ENCODE data around the gene DAB2IP. TPM values are rescaled to one million over a fixed set of nuclear protein-coding genes. Genes with fewer than 3 reads are reported as not detected.

DAB2IP gene
- total and polyA plus RNA-seq, 2 of the 4 experiments (the other 2 are of a cell fraction), result 5.6 to 17.2 TPM

- no peak overlapping the region for H4K8ac ChIP-seq (ENCODE audit: low read depth in 2 of 2, low read length in 2 of 2)
- H2AK9ac ChIP-seq (replicated peaks; ENCODE audit: low read depth, low read length, poor library complexity), result no peak overlapping the region
- in situ Hi-C loops (cut with MboI; ENCODE audit: low sequenced_read_pairs) (no loop called here), dilution Hi-C loops (cut with HindIII; ENCODE audit: low sequenced_read_pairs, unreplicated experiment) (no loop called here), intact Hi-C loops (cut with micrococcal nuclease) (no loop called here)
- no peak overlapping the region for H2BK5ac ChIP-seq (ENCODE audit: low read depth, low read length, poor library complexity, severe bottlenecking)
- no TSS peak for BruUV-seq (replicated peaks)
- no peak overlapping the region for H3K14ac ChIP-seq (replicated peaks; ENCODE audit: low read depth, low read length)
- H2AK5ac ChIP-seq (ENCODE audit: low read depth, low read length), result peak overlapping the region; percentile 23; the same call in 1 of the 2 replicates
- no peak overlapping the region for H4K91ac ChIP-seq (ENCODE audit: insufficient read depth, low read depth, low read length)
- H3K56ac ChIP-seq (ENCODE audit: extremely low read depth, insufficient read depth, low read length), result no peak overlapping the region
- ChIA-PET CTCF (no interaction called here), POLR2A (ENCODE audit: unreplicated experiment) (no interaction called here)
- no peak overlapping the region for H3K27ac ChIP-seq (ENCODE audit: insufficient read depth, low read length)
- no peak overlapping the region for H2BK20ac ChIP-seq (ENCODE audit: low read depth, low read length)
- H3K4ac ChIP-seq (ENCODE audit: low read depth, low read length), result no peak overlapping the region
- no peak overlapping the region for H3K4me2 ChIP-seq (ENCODE audit: low read depth, low read length)
- H3K27me3 ChIP-seq (ENCODE audit: control insufficient read depth, insufficient read depth, low read length), result no peaks in the 10 kb centered on the region
- DNase-seq (no peak), ATAC-seq (ENCODE audit: low read depth) (no peak)
- no peak overlapping the region for H3K23ac ChIP-seq (ENCODE audit: low read depth, low read length)
- peaks cover 4% of the 10 kb centered on the region; the same call in 1 of the 2 replicates for H3K36me3 ChIP-seq (ENCODE audit: control insufficient read depth, insufficient read depth, low read length)
- no peak overlapping the region for H3K9ac ChIP-seq (ENCODE audit: low read depth, low read length)
- TF ChIP-seq CEBPB (IDR thresholded peaks at IDR 0.05; ENCODE audit: low read depth, low read length), result no peak
- no peak for TF ChIP-seq ELK1 (IDR thresholded peaks at IDR 0.05; ENCODE audit: borderline replicate concordance, low read depth, low read length)
- no peak for TF ChIP-seq RCOR1 (IDR thresholded peaks at IDR 0.05; ENCODE audit: insufficient replicate concordance, low read length)
- TF ChIP-seq MAZ (IDR thresholded peaks at IDR 0.05; ENCODE audit: borderline replicate concordance, low read depth, low read length), result no peak
- no peak for TF ChIP-seq FOS (IDR thresholded peaks at IDR 0.05; ENCODE audit: low read depth, low read length)
- TF ChIP-seq SMC3 (IDR thresholded peaks at IDR 0.05; ENCODE audit: low read depth, low read length), result no peak
- TF ChIP-seq CHD1 (IDR thresholded peaks at IDR 0.05; ENCODE audit: low read depth, low read length), result no peak
- TF ChIP-seq, protein P1, sequence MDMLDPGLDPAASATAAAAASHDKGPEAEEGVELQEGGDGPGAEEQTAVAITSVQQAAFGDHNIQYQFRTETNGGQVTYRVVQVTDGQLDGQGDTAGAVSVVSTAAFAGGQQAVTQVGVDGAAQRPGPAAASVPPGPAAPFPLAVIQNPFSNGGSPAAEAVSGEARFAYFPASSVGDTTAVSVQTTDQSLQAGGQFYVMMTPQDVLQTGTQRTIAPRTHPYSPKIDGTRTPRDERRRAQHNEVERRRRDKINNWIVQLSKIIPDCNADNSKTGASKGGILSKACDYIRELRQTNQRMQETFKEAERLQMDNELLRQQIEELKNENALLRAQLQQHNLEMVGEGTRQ (IDR thresholded peaks at IDR 0.05; ENCODE audit: low read depth, low read length), result no peak
- TF ChIP-seq BHLHE40 (IDR thresholded peaks at IDR 0.05; ENCODE audit: low read depth, low read length), result no peak
- TF ChIP-seq MXI1 (IDR thresholded peaks at IDR 0.05; ENCODE audit: borderline replicate concordance, low read depth, low read length), result no peak
- no peak for TF ChIP-seq POLR2A (IDR thresholded peaks at IDR 0.05; ENCODE audit: low read depth, low read length)
- no peak for TF ChIP-seq RAD21 (IDR thresholded peaks at IDR 0.05; ENCODE audit: low read length)
- no peak for TF ChIP-seq MAFK (IDR thresholded peaks at IDR 0.05; ENCODE audit: low read depth, low read length)
- TF ChIP-seq RFX5 (IDR thresholded peaks at IDR 0.05; ENCODE audit: low read depth, low read length), result no peak
- no peak for TF ChIP-seq NFE2L2 (IDR thresholded peaks at IDR 0.05; ENCODE audit: low read depth, low read length)
- TF ChIP-seq, protein P2, sequence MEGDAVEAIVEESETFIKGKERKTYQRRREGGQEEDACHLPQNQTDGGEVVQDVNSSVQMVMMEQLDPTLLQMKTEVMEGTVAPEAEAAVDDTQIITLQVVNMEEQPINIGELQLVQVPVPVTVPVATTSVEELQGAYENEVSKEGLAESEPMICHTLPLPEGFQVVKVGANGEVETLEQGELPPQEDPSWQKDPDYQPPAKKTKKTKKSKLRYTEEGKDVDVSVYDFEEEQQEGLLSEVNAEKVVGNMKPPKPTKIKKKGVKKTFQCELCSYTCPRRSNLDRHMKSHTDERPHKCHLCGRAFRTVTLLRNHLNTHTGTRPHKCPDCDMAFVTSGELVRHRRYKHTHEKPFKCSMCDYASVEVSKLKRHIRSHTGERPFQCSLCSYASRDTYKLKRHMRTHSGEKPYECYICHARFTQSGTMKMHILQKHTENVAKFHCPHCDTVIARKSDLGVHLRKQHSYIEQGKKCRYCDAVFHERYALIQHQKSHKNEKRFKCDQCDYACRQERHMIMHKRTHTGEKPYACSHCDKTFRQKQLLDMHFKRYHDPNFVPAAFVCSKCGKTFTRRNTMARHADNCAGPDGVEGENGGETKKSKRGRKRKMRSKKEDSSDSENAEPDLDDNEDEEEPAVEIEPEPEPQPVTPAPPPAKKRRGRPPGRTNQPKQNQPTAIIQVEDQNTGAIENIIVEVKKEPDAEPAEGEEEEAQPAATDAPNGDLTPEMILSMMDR (conservative IDR thresholded peaks at IDR 0.05; ENCODE audit: low read depth, low read length), result no peak
- no peak overlapping the region for H3K4me3 ChIP-seq (ENCODE audit: insufficient read depth, low read depth, low read length)
- H2BK120ac ChIP-seq (ENCODE audit: low read depth, low read length), result no peak overlapping the region
- H3K9me3 ChIP-seq (ENCODE audit: control insufficient read depth, insufficient read depth, low read length), result no peaks in the 10 kb centered on the region
- no peak overlapping the region for H2BK15ac ChIP-seq (ENCODE audit: low read depth, low read length)
- H3K4me1 ChIP-seq (ENCODE audit: control insufficient read depth, insufficient read depth, low read length), result peaks cover 41% of the 10 kb centered on the region
- H3K79me1 ChIP-seq (ENCODE audit: low read depth in 1 of 2, low read length in 2 of 2), result peaks cover 51 to 95% of the 10 kb centered on the region in 2 experiments
- WGBS, 2 experiments (ENCODE audit: extremely low coverage in 2 of 2, insufficient read length in 1 of 2), result 80% methylated on average over 1 of the region's 6 CpGs; no CpG with 5 or more reads in 1 of the 2 experiments
- no peak overlapping the region for H3K18ac ChIP-seq (ENCODE audit: low read depth, low read length)
- H3K9me1 ChIP-seq (ENCODE audit: insufficient read depth, low read length), result peaks cover 15% of the 10 kb centered on the region; the same call in 1 of the 2 replicates
- H4K5ac ChIP-seq (ENCODE audit: low read depth, low read length), result no peak overlapping the region
- no peak overlapping the region for H2AFZ ChIP-seq (replicated peaks; ENCODE audit: low read length, poor library complexity)
- H4K20me1 ChIP-seq (ENCODE audit: insufficient read depth, low read length), result peaks cover 68% of the 10 kb centered on the region
Observed at GRCh38 chr9:121713400-121714070, 62.1 kb downstream of the DAB2IP start.
